HEK293 (cell line): ENCODE results near the gene RSRC1.

Source experiments
- EGR2 ChIP-seq: fragments of 450-650 bp; formaldehyde crosslinking; IDR thresholded peaks from 2 replicates; pipeline ENCODE4 v1.5.1; 2016; ENCODE audit warnings: low read depth, missing biosample characterization, missing genetic modification characterization
- GFI1B ChIP-seq: fragments of 450-650 bp; formaldehyde crosslinking; IDR thresholded peaks from 2 replicates; pipeline ENCODE4 v1.5.1; 2016; ENCODE audit warnings: missing biosample characterization, missing genetic modification characterization
- HIC1 ChIP-seq: fragments of 450-650 bp; formaldehyde crosslinking; IDR thresholded peaks from 2 replicates; pipeline ENCODE4 v1.5.1; 2016; ENCODE audit warnings: missing biosample characterization, missing genetic modification characterization
- INSM2 ChIP-seq: fragments of 450-650 bp; formaldehyde crosslinking; IDR thresholded peaks from 2 replicates; pipeline ENCODE4 v1.5.1; 2016; ENCODE audit warnings: missing biosample characterization, missing genetic modification characterization
- KLF10 ChIP-seq: fragments of 450-650 bp; IDR thresholded peaks from 2 replicates; pipeline ENCODE4 v1.5.1; 2018; ENCODE audit warnings: missing biosample characterization, mild to moderate bottlenecking, missing genetic modification characterization
- KLF8 ChIP-seq: fragments of 450-650 bp; formaldehyde crosslinking; IDR thresholded peaks from 2 replicates; pipeline ENCODE4 v1.5.1; 2016; ENCODE audit warnings: missing biosample characterization, missing genetic modification characterization
- MZF1 ChIP-seq: fragments of 450-650 bp; formaldehyde crosslinking; IDR thresholded peaks from 2 replicates; pipeline ENCODE4 v1.5.1; 2017; ENCODE audit warnings: missing biosample characterization, missing genetic modification characterization, borderline replicate concordance
- OSR2 ChIP-seq: fragments of 450-650 bp; formaldehyde crosslinking; IDR thresholded peaks from 2 replicates; pipeline ENCODE4 v1.5.1; 2016; ENCODE audit warnings: missing biosample characterization, missing genetic modification characterization
- YY2 ChIP-seq: fragments of 450-650 bp; formaldehyde crosslinking; IDR thresholded peaks from 2 replicates; pipeline ENCODE4 v1.5.1; 2016; ENCODE audit warnings: missing biosample characterization, missing genetic modification characterization
- ZBTB1 ChIP-seq: fragments of 450-650 bp; formaldehyde crosslinking; IDR thresholded peaks from 2 replicates; pipeline ENCODE4 v1.5.1; 2016; ENCODE audit warnings: missing biosample characterization, missing genetic modification characterization
- ZEB2 ChIP-seq: fragments of 450-650 bp; formaldehyde crosslinking; IDR thresholded peaks from 2 replicates; pipeline ENCODE4 v1.5.1; 2016; ENCODE audit warnings: missing biosample characterization, missing genetic modification characterization
- ZFP3 ChIP-seq: fragments of 450-650 bp; formaldehyde crosslinking; IDR thresholded peaks from 2 replicates; pipeline ENCODE4 v1.5.1; 2016; ENCODE audit warnings: low read depth, missing biosample characterization, missing genetic modification characterization
- ZNF10 ChIP-seq: fragments of 450-650 bp; formaldehyde crosslinking; IDR thresholded peaks from 2 replicates; pipeline ENCODE4 v1.5.1; 2017; ENCODE audit warnings: missing biosample characterization, missing genetic modification characterization
- ZNF114 ChIP-seq: fragments of 450-650 bp; formaldehyde crosslinking; IDR thresholded peaks from 2 replicates; pipeline ENCODE4 v1.5.0; 2017; ENCODE audit warnings: missing biosample characterization, missing genetic modification characterization
- ZNF121 ChIP-seq: fragments of 450-650 bp; formaldehyde crosslinking; IDR thresholded peaks from 2 replicates; pipeline ENCODE4 v1.5.1; 2016; ENCODE audit warnings: missing biosample characterization, missing genetic modification characterization
- ZNF133 ChIP-seq: fragments of 450-650 bp; formaldehyde crosslinking; IDR thresholded peaks from 2 replicates; pipeline ENCODE4 v1.5.1; 2016; ENCODE audit warnings: missing biosample characterization, missing genetic modification characterization
- ZNF140 ChIP-seq: fragments of 450-650 bp; formaldehyde crosslinking; IDR thresholded peaks from 2 replicates; pipeline ENCODE4 v1.5.1; 2016; ENCODE audit warnings: missing biosample characterization, missing genetic modification characterization
- ZNF146 ChIP-seq: fragments of 450-650 bp; formaldehyde crosslinking; IDR thresholded peaks from 2 replicates; pipeline ENCODE4 v1.5.1; 2016; ENCODE audit warnings: missing biosample characterization, missing genetic modification characterization
- ZNF148 ChIP-seq: fragments of 450-650 bp; formaldehyde crosslinking; IDR thresholded peaks from 2 replicates; pipeline ENCODE4 v1.5.0; 2017; ENCODE audit warnings: missing biosample characterization, missing genetic modification characterization, borderline replicate concordance
- ZNF266 ChIP-seq: fragments of 450-650 bp; formaldehyde crosslinking; IDR thresholded peaks from 2 replicates; pipeline ENCODE4 v1.5.1; 2016; ENCODE audit warnings: missing biosample characterization, missing genetic modification characterization, low read depth
- ZNF341 ChIP-seq: fragments of 450-650 bp; formaldehyde crosslinking; IDR thresholded peaks from 2 replicates; pipeline ENCODE4; 2016; ENCODE audit warnings: low read depth, missing biosample characterization, missing genetic modification characterization
- ZNF366 ChIP-seq: fragments of 450-650 bp; formaldehyde crosslinking; conservative IDR thresholded peaks from 2 replicates; pipeline ENCODE4 v1.5.1; 2016; ENCODE audit warnings: missing biosample characterization, missing genetic modification characterization
- ZNF404 ChIP-seq: fragments of 450-650 bp; formaldehyde crosslinking; IDR thresholded peaks from 2 replicates; pipeline ENCODE4 v1.5.1; 2017; ENCODE audit warnings: missing biosample characterization, missing genetic modification characterization
- ZNF423 ChIP-seq: fragments of 450-650 bp; formaldehyde crosslinking; IDR thresholded peaks from 2 replicates; pipeline ENCODE4 v1.5.1; 2016; ENCODE audit warnings: missing biosample characterization, missing genetic modification characterization
- ZNF433 ChIP-seq: fragments of 450-650 bp; formaldehyde crosslinking; IDR thresholded peaks from 2 replicates; pipeline ENCODE4 v1.5.1; 2016; ENCODE audit warnings: missing biosample characterization, missing genetic modification characterization, low read depth
- ZNF501 ChIP-seq: fragments of 450-650 bp; formaldehyde crosslinking; IDR thresholded peaks from 2 replicates; pipeline ENCODE4 v1.5.1; 2016; ENCODE audit warnings: missing biosample characterization, missing genetic modification characterization
- ZNF558 ChIP-seq: fragments of 450-650 bp; formaldehyde crosslinking; IDR thresholded peaks from 2 replicates; pipeline ENCODE4 v1.5.1; 2016; ENCODE audit warnings: missing biosample characterization, missing genetic modification characterization
- ZNF701 ChIP-seq: fragments of 450-650 bp; formaldehyde crosslinking; IDR thresholded peaks from 2 replicates; pipeline ENCODE4 v1.5.1; 2016; ENCODE audit warnings: missing biosample characterization, missing genetic modification characterization
- ZNF791 ChIP-seq: fragments of 450-650 bp; formaldehyde crosslinking; IDR thresholded peaks from 2 replicates; pipeline ENCODE4 v1.5.1; 2016; ENCODE audit warnings: missing biosample characterization, missing genetic modification characterization
- ZSCAN23 ChIP-seq: fragments of 450-650 bp; formaldehyde crosslinking; IDR thresholded peaks from 2 replicates; pipeline ENCODE4 v1.5.1; 2016; ENCODE audit warnings: missing biosample characterization, missing genetic modification characterization
- ZSCAN30 ChIP-seq: fragments of 450-650 bp; IDR thresholded peaks from 2 replicates; pipeline ENCODE4 v1.5.1; 2018; ENCODE audit warnings: missing biosample characterization, mild to moderate bottlenecking, missing genetic modification characterization, moderate library complexity
- TF ChIP-seq, protein P1 (sequence below): fragments of 450-650 bp; formaldehyde crosslinking; IDR thresholded peaks from 2 replicates; pipeline ENCODE4 v1.5.1; 2017; ENCODE audit warnings: missing biosample characterization, missing genetic modification characterization
- TF ChIP-seq, protein P2 (sequence below): fragments of 450-650 bp; formaldehyde crosslinking; IDR thresholded peaks from 2 replicates; pipeline ENCODE4 v1.5.1; 2016; ENCODE audit warnings: missing biosample characterization, missing genetic modification characterization

RSRC1 gene

DNA sequence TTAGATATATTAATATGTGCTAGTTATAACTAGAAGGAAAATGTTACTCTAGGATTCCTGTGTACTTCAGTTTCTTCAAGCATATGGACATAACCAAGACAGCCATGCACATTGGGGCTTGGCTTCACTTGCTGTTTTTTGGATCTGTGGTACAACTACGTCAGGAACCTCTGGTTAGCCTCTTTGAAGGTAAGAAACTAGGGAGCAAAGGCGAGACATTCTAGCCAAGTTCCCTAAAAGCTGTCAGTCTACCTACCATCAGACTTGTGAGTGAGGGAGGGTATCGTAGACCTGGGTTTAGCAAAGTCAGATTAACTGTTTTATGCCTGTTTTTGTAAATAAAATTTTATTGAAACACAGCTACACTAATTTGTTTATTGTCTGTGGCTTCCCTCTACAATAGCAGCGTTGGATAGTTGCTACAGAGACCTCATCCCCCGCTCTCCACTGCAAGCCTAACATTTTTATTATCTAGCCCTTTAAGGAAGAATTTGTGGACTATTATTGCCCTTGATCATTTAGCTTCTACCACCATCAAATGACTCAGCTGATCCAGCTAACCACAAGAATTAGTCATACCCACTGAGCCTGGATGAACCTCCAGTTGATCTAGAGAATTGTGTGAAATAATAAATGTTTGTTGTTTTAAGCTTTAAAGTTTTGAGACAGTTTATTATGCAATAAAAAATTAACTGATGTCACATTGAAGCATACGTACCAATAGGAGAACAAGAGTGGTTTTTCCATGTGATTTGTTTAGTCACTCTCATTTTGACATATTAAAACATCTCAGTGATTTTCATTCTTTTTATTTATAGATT is 58.1 kb downstream of the RSRC1 start (continued):
- TF ChIP-seq ZNF341 (tag by site-specific recombination) (no peak), ZNF423 (no peak), MZF1 (tag by site-specific recombination) (0 out of 2 replicates have a peak, but pooled peaks have one; percentile 14), ZSCAN23 (tag by site-specific recombination) (no peak), ZNF404 (tag by site-specific recombination) (no peak), YY2 (tag by site-specific recombination) (no peak), OSR2 (tag by site-specific recombination) (peak; percentile 81), GFI1B (no peak), ZNF114 (tag by site-specific recombination) (no peak), ZNF140 (tag by site-specific recombination) (no peak), HIC1 (peak; percentile 95), ZNF121 (tag by site-specific recombination) (no peak), ZNF148 (tag by site-specific recombination) (no peak), INSM2 (tag by site-specific recombination) (peak; percentile 75), ZSCAN30 (tag by site-specific recombination) (no peak), ZNF133 (tag by site-specific recombination) (no peak), KLF10 (tag by site-specific recombination) (peak; percentile 78), ZNF10 (peak; percentile 12; the same call in 1 of the 2 replicates), ZBTB1 (tag by site-specific recombination) (no peak), ZNF146 (tag by site-specific recombination) (no peak), ZNF501 (tag by site-specific recombination) (no peak), ZFP3 (tag by site-specific recombination) (no peak), KLF8 (peak; percentile 68), EGR2 (tag by site-specific recombination) (no peak), ZNF558 (tag by site-specific recombination) (peak; percentile 30; the same call in 1 of the 2 replicates), ZNF433 (no peak), ZEB2 (tag by site-specific recombination) (peak; percentile 86), ZNF366 (tag by site-specific recombination) (peak; percentile 98), ZNF266 (tag by site-specific recombination) (no peak), ZNF701 (tag by site-specific recombination) (no peak), ZNF791 (no peak)
- TF ChIP-seq, protein P1, sequence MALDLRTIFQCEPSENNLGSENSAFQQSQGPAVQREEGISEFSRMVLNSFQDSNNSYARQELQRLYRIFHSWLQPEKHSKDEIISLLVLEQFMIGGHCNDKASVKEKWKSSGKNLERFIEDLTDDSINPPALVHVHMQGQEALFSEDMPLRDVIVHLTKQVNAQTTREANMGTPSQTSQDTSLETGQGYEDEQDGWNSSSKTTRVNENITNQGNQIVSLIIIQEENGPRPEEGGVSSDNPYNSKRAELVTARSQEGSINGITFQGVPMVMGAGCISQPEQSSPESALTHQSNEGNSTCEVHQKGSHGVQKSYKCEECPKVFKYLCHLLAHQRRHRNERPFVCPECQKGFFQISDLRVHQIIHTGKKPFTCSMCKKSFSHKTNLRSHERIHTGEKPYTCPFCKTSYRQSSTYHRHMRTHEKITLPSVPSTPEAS (tag by site-specific recombination), result 0 out of 2 replicates have a peak, but pooled peaks have one; percentile 13
- TF ChIP-seq, protein P2, sequence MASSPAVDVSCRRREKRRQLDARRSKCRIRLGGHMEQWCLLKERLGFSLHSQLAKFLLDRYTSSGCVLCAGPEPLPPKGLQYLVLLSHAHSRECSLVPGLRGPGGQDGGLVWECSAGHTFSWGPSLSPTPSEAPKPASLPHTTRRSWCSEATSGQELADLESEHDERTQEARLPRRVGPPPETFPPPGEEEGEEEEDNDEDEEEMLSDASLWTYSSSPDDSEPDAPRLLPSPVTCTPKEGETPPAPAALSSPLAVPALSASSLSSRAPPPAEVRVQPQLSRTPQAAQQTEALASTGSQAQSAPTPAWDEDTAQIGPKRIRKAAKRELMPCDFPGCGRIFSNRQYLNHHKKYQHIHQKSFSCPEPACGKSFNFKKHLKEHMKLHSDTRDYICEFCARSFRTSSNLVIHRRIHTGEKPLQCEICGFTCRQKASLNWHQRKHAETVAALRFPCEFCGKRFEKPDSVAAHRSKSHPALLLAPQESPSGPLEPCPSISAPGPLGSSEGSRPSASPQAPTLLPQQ (tag by site-specific recombination), result peak; percentile 51
